Central memory CD8-positive, alpha-beta T cell (primary cell): Measurements from ENCODE around the gene DCDC2C.

Experiments used
- ATAC-seq: fragments of 150-1000 bp; cut with Tn5 transposase; replicated peaks from 2 replicates; pipeline ENCODE4 v1.10.0; 2022; ENCODE audit warnings: mild to moderate bottlenecking, moderate FRiP score, moderate number of reproducible peaks; ENCODE audit not compliant: poor library complexity, severe bottlenecking; ENCODE audit errors: extremely low read depth
- DNase-seq, 2 donors: peaks; one replicate each; pipeline ENCODE4 v3.0.0; 2021; ENCODE audit warnings: low spot score in 2 of 2
- H3K27ac Mint-ChIP-seq: one replicate; pipeline ENCODE4 v1.8.0; 2022; ENCODE audit warnings: low read depth, mild to moderate bottlenecking, moderate library complexity, mixed read lengths
- H3K27me3 Mint-ChIP-seq: one replicate; pipeline ENCODE4 v1.8.0; 2022; ENCODE audit warnings: mixed read lengths
- H3K36me3 Mint-ChIP-seq: one replicate; pipeline ENCODE4 v1.8.0; 2022; ENCODE audit warnings: mild to moderate bottlenecking, moderate library complexity, mixed read lengths; ENCODE audit not compliant: insufficient read depth
- H3K4me1 Mint-ChIP-seq: one replicate; pipeline ENCODE4 v1.8.0; 2022; ENCODE audit warnings: mixed read lengths
- H3K4me3 Mint-ChIP-seq: one replicate; pipeline ENCODE4 v1.8.0; 2022; ENCODE audit warnings: mild to moderate bottlenecking, moderate library complexity, mixed read lengths
- H3K9me3 Mint-ChIP-seq: one replicate; pipeline ENCODE4 v1.8.0; 2022; ENCODE audit warnings: mixed read lengths

Gene DCDC2C

DNA sequence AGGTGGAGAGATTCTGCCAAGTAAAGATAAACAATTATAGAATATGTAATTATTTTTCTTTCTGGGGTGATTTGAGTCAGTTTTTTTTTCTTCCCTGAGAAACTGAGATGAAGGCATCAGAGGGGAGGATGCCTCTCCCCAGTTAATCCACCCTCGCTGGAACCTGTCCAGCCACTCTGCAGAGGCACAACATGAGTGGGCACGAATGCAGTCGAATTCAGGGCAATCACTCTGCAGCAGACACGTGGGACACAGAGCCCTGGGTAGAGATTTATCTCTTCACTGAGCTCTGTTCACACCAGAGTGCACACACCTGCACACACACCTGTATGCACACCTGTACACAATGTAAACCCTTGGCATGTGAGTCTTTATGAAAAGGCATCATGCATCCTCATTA, 154.2 kb downstream of the DCDC2C start:
- Mint-ChIP-seq H3K9me3 (peaks cover 5% of the 10 kb centered on the region), H3K4me3 (no peak overlapping the region), H3K27ac (no peak overlapping the region), H3K36me3 (no peaks in the 10 kb centered on the region), H3K27me3 (no peaks in the 10 kb centered on the region), H3K4me1 (no peaks in the 10 kb centered on the region)
- DNase-seq (no peak), ATAC-seq (no peak)

- Mint-ChIP-seq H3K36me3 (no peaks in the 10 kb centered on the region), H3K9me3 (no peaks in the 10 kb centered on the region), H3K27ac (no peak overlapping the region), H3K4me3 (no peak overlapping the region), H3K27me3 (no peaks in the 10 kb centered on the region), H3K4me1 (no peaks in the 10 kb centered on the region)
- DNase-seq = no peak
- no peak for ATAC-seq
Measured at GRCh38 chr2:3864943-3865865, 161.8 kb downstream of the DCDC2C start.

DNA sequence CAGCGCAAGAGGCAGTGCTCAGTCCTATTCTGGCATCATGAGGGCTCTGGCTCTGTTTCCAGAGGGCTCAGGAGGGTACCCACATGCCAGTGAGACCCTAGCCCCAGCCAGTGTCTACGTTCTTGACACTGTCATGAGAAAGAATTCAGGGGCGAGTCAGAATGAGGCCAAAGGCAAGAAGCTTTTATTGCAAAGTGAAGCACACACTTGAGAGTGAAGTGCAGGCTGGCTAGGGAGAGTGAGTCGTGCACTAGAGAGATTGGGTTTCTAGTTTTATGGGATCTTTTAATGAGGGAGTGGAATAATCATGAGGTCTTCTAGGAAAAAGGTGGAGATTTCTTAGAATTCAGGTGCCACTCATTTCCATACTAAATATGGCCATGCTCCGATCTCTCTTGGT, 164.1 kb downstream of the DCDC2C start:
- H3K27ac Mint-ChIP-seq = no peak overlapping the region
- H3K4me1 Mint-ChIP-seq = no peaks in the 10 kb centered on the region
- no peaks in the 10 kb centered on the region for H3K36me3 Mint-ChIP-seq
- no peak for ATAC-seq
- DNase-seq = no peak
- no peak overlapping the region for H3K4me3 Mint-ChIP-seq
- no peaks in the 10 kb centered on the region for H3K27me3 Mint-ChIP-seq
- H3K9me3 Mint-ChIP-seq = no peaks in the 10 kb centered on the region

- no peaks in the 10 kb centered on the region for H3K27me3 Mint-ChIP-seq
- no peak for DNase-seq
- H3K36me3 Mint-ChIP-seq = no peaks in the 10 kb centered on the region
- no peak overlapping the region for H3K4me3 Mint-ChIP-seq
- H3K27ac Mint-ChIP-seq = no peak overlapping the region
- H3K4me1 Mint-ChIP-seq = no peaks in the 10 kb centered on the region
- no peak for ATAC-seq
- H3K9me3 Mint-ChIP-seq = no peaks in the 10 kb centered on the region
Measured at GRCh38 chr2:3868012-3868805, 164.8 kb downstream of the DCDC2C start.

GRCh38 chr2:3870222-3870621, 166.8 kb downstream of the DCDC2C start:
- ATAC-seq (no peak), DNase-seq (no peak)
- no peak overlapping the region for H3K27ac Mint-ChIP-seq

DNA sequence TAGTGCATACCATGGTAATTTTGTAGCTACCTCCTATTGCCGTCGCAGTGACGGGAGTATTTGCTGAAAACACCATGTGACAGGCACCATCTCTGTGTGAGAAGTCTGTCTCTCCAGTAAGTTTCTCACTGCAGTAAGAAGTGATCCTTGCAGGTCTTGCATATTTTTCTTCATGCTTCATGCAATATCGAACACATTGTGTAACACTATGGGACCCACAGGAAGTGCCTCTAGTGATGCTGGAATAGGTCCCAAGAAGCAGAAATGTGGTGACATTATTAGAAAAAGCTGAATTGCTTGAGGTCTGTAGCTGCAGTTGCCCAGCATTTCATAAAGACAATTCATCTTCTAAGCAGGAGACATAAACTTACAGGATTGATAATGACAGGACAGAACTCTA, 167.6 kb downstream of the DCDC2C start:
- Mint-ChIP-seq H3K4me1 (no peaks in the 10 kb centered on the region), H3K4me3 (no peak overlapping the region), H3K27me3 (no peaks in the 10 kb centered on the region), H3K9me3 (peaks cover 4% of the 10 kb centered on the region), H3K36me3 (no peaks in the 10 kb centered on the region), H3K27ac (no peak overlapping the region)
- DNase-seq = no peak
- ATAC-seq = no peak

More at GRCh38 chr2:3870222-3870621, 166.8 kb downstream of the DCDC2C start:
- H3K9me3 Mint-ChIP-seq = no peaks in the 10 kb centered on the region
- no peaks in the 10 kb centered on the region for H3K4me1 Mint-ChIP-seq
- no peaks in the 10 kb centered on the region for H3K27me3 Mint-ChIP-seq
- no peak overlapping the region for H3K4me3 Mint-ChIP-seq
- H3K36me3 Mint-ChIP-seq = no peaks in the 10 kb centered on the region

GRCh38 chr2:3872451-3872850, 169.1 kb downstream of the DCDC2C start:
- H3K9me3 Mint-ChIP-seq = peaks cover 6% of the 10 kb centered on the region
- H3K4me3 Mint-ChIP-seq = no peak overlapping the region
- ATAC-seq (no peak), DNase-seq (no peak)
- no peaks in the 10 kb centered on the region for H3K4me1 Mint-ChIP-seq
- H3K36me3 Mint-ChIP-seq = no peaks in the 10 kb centered on the region
- H3K27ac Mint-ChIP-seq = no peak overlapping the region
- no peaks in the 10 kb centered on the region for H3K27me3 Mint-ChIP-seq

GRCh38 chr2:3873899-3874298, 170.5 kb downstream of the DCDC2C start:
- H3K9me3 Mint-ChIP-seq = peaks cover 6% of the 10 kb centered on the region
- DNase-seq (no peak), ATAC-seq (no peak)
- no peaks in the 10 kb centered on the region for H3K27me3 Mint-ChIP-seq
- no peak overlapping the region for H3K27ac Mint-ChIP-seq
- no peak overlapping the region for H3K4me3 Mint-ChIP-seq
- no peaks in the 10 kb centered on the region for H3K4me1 Mint-ChIP-seq
- no peaks in the 10 kb centered on the region for H3K36me3 Mint-ChIP-seq

DNA sequence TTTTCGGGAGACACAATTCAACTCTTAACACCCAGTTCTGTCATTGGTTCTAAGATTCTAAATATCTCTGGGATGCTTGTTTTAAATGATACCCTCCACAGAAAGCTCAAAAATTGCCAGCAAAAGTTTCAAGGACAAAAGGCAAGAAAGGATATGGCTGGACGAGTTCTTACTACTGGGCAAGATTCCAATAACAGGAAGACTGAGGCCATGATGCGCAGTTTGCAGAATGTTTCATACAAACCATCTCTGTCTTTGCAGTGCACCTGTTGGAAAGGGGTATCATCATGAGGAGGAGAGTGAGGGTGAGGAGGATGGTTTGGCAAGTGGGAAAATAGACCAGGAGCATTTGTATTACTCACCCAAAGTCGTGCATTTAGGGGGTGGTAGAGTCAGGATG, 172.8 kb downstream of the DCDC2C start:
- Mint-ChIP-seq H3K4me3 (no peak overlapping the region), H3K36me3 (no peaks in the 10 kb centered on the region), H3K27ac (no peak overlapping the region), H3K4me1 (no peaks in the 10 kb centered on the region), H3K27me3 (no peaks in the 10 kb centered on the region), H3K9me3 (peaks cover 10% of the 10 kb centered on the region)
- DNase-seq (no peak), ATAC-seq (no peak)

DNA sequence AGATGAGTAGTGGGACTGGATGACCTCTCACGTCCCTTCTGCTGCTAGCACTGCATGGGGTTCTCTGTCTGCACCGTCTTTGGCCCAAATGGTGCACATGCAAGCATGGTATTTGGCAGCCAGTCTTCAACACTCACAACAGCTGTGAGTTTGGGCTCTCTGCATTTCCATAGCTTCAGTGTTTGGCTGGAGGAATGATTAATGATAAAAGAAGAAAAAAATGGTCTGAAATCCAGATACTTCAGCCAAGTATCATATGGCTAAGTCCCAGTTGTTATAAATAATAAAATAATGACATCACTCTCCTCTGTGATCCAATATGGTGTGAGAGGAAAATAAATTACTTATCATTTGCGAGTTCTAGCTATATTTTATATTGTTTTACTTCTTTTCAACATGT, 173.3 kb downstream of the DCDC2C start:
- no peak overlapping the region for H3K4me3 Mint-ChIP-seq
- H3K9me3 Mint-ChIP-seq = peaks cover 11% of the 10 kb centered on the region
- H3K27me3 Mint-ChIP-seq = no peaks in the 10 kb centered on the region
- H3K27ac Mint-ChIP-seq = no peak overlapping the region
- no peak for DNase-seq
- no peaks in the 10 kb centered on the region for H3K36me3 Mint-ChIP-seq
- ATAC-seq = no peak
- no peaks in the 10 kb centered on the region for H3K4me1 Mint-ChIP-seq

- ATAC-seq = no peak
- Mint-ChIP-seq H3K36me3 (peaks cover 2% of the 10 kb centered on the region), H3K9me3 (peaks cover 19% of the 10 kb centered on the region), H3K4me3 (no peak overlapping the region), H3K27ac (no peak overlapping the region), H3K4me1 (no peaks in the 10 kb centered on the region), H3K27me3 (no peaks in the 10 kb centered on the region)
- no peak for DNase-seq
Measured at GRCh38 chr2:3885629-3886628, 182.6 kb downstream of the DCDC2C start.

GRCh38 chr2:3895021-3895420, 191.6 kb downstream of the DCDC2C start:
- Mint-ChIP-seq H3K9me3 (peaks cover 38% of the 10 kb centered on the region), H3K27ac (no peak overlapping the region), H3K4me1 (no peaks in the 10 kb centered on the region), H3K36me3 (no peaks in the 10 kb centered on the region), H3K27me3 (no peaks in the 10 kb centered on the region), H3K4me3 (no peak overlapping the region)
- ATAC-seq = no peak
- DNase-seq = no peak
